Astrocyte of the spinal cord (primary cell): ENCODE results near the gene PACS1.
A peak's percentile ranks its signal among the peaks of the same experiment; 100 is the strongest.

Source experiments
- DNase-seq: peaks from one replicate; pipeline ENCODE4 v3.0.0; 2011; ENCODE audit warnings: low read depth, low spot score
- H3K4me3 ChIP-seq: 2 replicates; pipeline ENCODE4 v1.5.1; 2011; ENCODE audit warnings: low read depth, mild to moderate bottlenecking, low read length, moderate library complexity
- in situ Hi-C: cut with HindIII; loops from 2 replicates; pipeline ENCODE4 v1.10.0; 2017; ENCODE audit warnings: low sequenced_read_pairs
- TF ChIP-seq, protein P1 (sequence below): IDR thresholded peaks from 2 replicates; pipeline ENCODE4 v1.5.1; 2012; ENCODE audit warnings: low read depth, mild to moderate bottlenecking, low read length, inconsistent platforms

The PACS1 gene

DNA sequence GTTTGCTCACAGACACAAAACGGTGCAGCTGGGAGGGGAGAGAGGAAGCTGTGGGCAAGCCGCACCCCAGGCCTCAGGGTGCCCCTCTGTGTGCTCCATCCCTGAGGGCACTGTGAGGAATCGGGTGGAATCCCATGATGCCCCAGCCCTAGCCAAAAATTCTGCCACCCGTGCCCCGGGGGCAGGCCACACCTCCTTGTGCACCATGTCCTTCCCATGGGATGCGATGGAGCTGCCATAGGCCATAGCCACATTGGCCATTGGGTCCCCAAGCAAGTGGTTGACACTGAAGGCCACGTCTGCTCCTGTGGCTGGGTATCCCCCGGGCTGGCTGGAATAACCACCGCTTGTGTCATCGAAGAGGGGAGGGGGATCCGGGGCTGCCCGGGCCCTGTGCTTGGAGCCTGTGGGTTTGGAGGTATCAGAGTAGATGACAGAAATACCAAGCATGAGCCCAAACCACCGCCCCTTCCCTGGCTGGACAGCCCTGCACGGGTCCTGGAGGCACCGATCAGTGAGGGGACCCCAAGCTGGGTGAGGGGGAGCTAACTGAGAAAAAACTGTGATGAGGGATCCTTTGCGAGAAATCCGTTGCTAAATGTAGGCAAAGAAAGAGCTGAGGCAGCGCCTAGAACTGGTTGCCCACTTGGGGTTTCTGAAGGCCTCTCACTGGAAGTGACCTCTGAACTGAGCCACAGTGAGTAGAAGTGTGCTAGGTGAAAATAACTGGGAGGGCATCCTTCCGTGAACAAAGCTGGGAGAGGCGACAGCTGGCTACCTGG, 218.0 kb downstream of the PACS1 start:
- DNase-seq, result peak; percentile 7
- H3K4me3 ChIP-seq, result peak overlapping the region; percentile 89
- in situ Hi-C loops, result no loop called here
- TF ChIP-seq, protein P1, sequence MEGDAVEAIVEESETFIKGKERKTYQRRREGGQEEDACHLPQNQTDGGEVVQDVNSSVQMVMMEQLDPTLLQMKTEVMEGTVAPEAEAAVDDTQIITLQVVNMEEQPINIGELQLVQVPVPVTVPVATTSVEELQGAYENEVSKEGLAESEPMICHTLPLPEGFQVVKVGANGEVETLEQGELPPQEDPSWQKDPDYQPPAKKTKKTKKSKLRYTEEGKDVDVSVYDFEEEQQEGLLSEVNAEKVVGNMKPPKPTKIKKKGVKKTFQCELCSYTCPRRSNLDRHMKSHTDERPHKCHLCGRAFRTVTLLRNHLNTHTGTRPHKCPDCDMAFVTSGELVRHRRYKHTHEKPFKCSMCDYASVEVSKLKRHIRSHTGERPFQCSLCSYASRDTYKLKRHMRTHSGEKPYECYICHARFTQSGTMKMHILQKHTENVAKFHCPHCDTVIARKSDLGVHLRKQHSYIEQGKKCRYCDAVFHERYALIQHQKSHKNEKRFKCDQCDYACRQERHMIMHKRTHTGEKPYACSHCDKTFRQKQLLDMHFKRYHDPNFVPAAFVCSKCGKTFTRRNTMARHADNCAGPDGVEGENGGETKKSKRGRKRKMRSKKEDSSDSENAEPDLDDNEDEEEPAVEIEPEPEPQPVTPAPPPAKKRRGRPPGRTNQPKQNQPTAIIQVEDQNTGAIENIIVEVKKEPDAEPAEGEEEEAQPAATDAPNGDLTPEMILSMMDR, result no peak

DNA sequence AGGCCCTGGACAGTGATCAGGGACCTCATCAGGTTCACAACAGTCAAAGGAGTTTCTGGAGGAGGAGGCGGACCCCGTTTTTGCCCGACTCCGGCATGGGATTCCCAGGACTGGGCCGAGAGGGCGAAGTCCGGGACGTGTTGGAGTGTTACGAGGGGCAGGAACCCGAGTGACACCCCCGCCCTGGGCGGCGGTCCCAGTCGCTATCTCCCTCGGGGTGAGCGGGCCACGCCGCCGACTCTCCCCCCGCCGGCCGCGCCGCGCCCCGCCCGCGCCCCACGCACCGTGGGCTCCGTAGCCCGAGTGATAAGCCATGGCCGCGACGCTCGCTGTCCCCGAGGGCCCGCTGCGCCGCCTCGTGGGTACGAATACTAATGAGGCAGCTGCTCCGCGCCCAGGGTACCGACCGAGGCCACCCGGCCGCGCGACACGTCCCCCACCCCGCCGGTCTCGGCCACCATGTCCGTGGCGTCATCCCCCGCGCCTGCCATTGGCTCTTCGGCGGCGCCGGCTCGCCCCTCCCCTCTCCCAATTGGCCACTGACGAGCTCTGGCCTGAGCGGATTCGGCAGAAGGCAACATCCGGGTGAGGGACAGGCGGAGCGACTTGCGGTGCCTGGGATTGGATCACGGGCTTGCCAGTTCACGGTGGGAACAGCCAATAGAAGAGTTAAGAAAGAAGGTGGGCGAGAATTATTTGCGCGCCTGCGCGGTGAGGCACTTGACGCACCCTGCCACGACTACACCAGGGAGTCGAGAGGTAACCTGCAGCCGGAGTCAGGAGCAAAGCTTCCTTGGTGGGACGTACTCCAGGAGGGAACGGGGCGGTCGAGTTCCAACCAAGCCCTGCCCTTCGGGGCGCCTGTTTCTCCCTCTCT, 218.8 kb downstream of the PACS1 start, which contains the start of gene YIF1A:
YIF1A (minus strand) TSS at position 473 of the 877 bp plus-strand sequence; CDS start at position 315, 158 bp downstream.
- TF ChIP-seq, protein P1, result no peak
- DNase-seq, result peak; percentile 100
- H3K4me3 ChIP-seq, result peak within 1 kb of the TSS; percentile 89
- in situ Hi-C loops, result no loop called here

DNA sequence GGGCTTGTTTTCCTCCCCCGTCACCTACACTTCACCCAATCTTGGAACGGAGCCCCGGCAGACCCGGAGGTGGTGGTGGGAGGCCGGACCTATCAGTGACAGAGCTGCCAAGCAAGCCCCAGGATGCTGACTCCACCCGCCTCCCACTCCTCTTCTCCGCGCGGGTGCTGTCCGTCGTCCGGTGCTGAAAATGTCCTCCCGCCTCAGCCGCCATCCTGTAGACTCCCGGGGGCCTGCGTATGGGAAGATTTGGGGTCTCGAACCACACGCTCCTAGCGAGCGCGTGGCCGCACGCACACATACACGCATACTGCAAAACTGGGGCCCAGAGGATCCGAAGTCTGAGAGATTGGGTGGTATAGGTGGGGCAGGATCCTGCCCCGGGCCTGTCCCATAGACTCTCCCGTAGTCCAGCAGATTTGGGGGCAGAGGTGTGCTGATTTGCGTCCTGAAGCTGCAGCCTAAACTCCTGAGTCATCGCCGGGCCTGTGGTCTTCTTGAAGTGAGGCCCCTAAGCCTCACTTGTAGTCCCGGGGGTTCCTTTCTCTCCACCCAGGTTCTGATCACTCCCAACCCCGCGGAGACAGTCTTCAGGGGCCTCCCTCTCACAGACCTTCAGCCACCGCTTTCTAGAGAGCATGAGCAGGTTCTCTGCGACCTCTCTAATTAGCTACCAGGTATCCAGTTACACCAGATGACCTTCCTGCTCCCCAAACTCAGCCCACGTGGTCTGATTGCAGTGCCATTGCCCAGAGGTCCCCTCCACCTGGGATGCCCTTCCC, 219.7 kb downstream of the PACS1 start:
- in situ Hi-C loops, result no loop called here
- TF ChIP-seq, protein P1, result no peak
- H3K4me3 ChIP-seq, result peak overlapping the region; percentile 69
- no peak for DNase-seq

DNA sequence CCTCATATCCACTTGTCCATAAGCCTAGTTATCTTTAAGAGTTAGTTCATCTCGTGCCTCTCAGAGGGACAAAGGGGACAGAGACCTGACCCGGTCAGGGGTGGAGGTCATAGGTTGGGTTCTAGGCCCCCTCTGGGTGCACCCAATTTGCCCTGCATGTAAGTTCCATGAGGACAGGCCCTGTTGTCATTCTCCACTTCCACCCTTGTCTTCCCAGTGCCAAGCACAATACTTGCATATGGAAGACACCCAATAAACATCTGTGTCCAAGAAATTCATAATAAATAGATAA, 220.2 kb downstream of the PACS1 start:
- in situ Hi-C loops, result no loop called here
- no peak overlapping the region for H3K4me3 ChIP-seq
- TF ChIP-seq, protein P1, result no peak
- no peak for DNase-seq

DNA sequence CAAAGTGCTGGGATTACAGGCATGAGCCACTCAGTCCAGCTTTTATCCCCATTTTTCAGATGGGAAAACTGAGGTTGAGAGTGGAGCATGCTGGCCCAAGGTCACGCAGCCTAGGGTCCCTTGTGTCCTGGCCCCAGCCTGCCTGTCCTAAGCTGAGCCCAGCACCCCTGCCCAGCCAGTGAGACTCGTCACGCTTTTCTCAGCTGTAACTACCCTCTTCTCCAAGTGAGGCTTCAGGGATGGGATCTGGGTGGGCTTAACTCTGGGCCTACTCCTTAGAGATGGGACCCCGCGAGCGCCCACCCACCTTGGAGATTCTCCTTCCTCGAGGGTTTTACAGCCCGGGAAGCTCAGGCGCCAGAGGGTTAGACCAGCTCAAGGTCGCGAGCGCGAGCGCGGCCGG, 221.2 kb downstream of the PACS1 start:
- H3K4me3 ChIP-seq, result no peak overlapping the region
- DNase-seq, result no peak
- in situ Hi-C loops, result no loop called here
- TF ChIP-seq, protein P1, result no peak
